Endothelial cell of umbilical vein (primary cell): Measurements from ENCODE around the gene UGGT2. TPM values are rescaled to one million over a fixed set of nuclear protein-coding genes. Genes with fewer than 3 reads are reported as not detected.

Source experiments
- BruUV-seq: library from RNA; stranded (reverse); fragments of 400-500 nt; replicated peaks from 2 replicates; lab custom pipeline; 2021; lab: Mats Ljungman, UMichigan
- CTCF ChIA-PET: fragments of 300-600, 350-600 bp; sonication (Branson Sonifier 250); formaldehyde crosslinking; loops from one replicate; lab custom pipeline; 2021; ENCODE audit warnings: antibody characterized with exemption, inconsistent platforms; lab: Charles Lee
- POLR2A ChIA-PET: fragments of 300-600, 350-600 bp; sonication (Branson Sonifier 250); formaldehyde crosslinking; loops from one replicate; lab custom pipeline; 2021; ENCODE audit warnings: antibody characterized with exemption, inconsistent platforms; lab: Charles Lee
- DNase-seq: peaks from one replicate; pipeline ENCODE4 v3.0.0-alpha.2; 2011; ENCODE audit warnings: low read depth, low spot score
- FAIRE-seq: peaks from 2 replicates; lab custom pipeline; 2011; peaks lifted over from hg19 to GRCh38; lab: Jason Lieb, UNC
- H2AFZ ChIP-seq: 2 replicates; pipeline ENCODE4 v1.6.0; 2012; ENCODE audit warnings: low read depth, low read length, control low read depth, inconsistent platforms
- H3K27ac ChIP-seq: 2 replicates; pipeline ENCODE4 v1.5.1; 2011; ENCODE audit warnings: low read depth, mild to moderate bottlenecking, control low read depth, low read length, moderate library complexity; ENCODE audit not compliant: insufficient read depth
- H3K27me3 ChIP-seq, 2 experiments: 2 replicates each; pipeline versions ENCODE4 v1.6.0 to v1.6.1; 2011; ENCODE audit warnings: low read length in 2 of 2, mixed read lengths in 1 of 2; ENCODE audit not compliant: control insufficient read depth in 2 of 2, insufficient read depth in 2 of 2
- H3K36me3 ChIP-seq, 2 experiments: 2 replicates in 1 of 2; 3 replicates in 1 of 2; pipeline ENCODE4 v1.5.1; 2011; ENCODE audit warnings: low read length in 2 of 2, mild to moderate bottlenecking in 1 of 2, moderate library complexity in 1 of 2; ENCODE audit not compliant: control insufficient read depth in 2 of 2, insufficient read depth in 2 of 2; ENCODE audit errors: extremely low read depth in 1 of 2
- H3K4me1 ChIP-seq: 3 replicates; pipeline ENCODE4 v1.5.1; 2011; ENCODE audit warnings: mild to moderate bottlenecking, low read length; ENCODE audit not compliant: control insufficient read depth, insufficient read depth; ENCODE audit errors: extremely low read depth
- H3K4me2 ChIP-seq: 2 replicates; pipeline ENCODE4 v1.6.1; 2011; ENCODE audit warnings: low read length, control low read depth, mixed read lengths; ENCODE audit not compliant: insufficient read depth
- H3K4me3 ChIP-seq, 3 experiments: fragments of 200-600 bp in 1 of 3; sonication (generic), shearing (Covaris generic) in 1 of 3; replicated peaks in 1 of 3; 2 replicates each; pipeline ENCODE4 v1.5.1; 2011 to 2016; ENCODE audit warnings: control low read depth in 3 of 3, low read length in 3 of 3, mild to moderate bottlenecking in 2 of 3, inconsistent platforms in 1 of 3, low read depth in 1 of 3, moderate library complexity in 1 of 3; ENCODE audit not compliant: insufficient read depth in 1 of 3
- H3K79me2 ChIP-seq: 2 replicates; pipeline ENCODE4 v1.6.0; 2012; ENCODE audit warnings: low read length, inconsistent platforms; ENCODE audit not compliant: control insufficient read depth, insufficient read depth
- H3K9ac ChIP-seq: replicated peaks from 2 replicates; pipeline ENCODE3; 2011; ENCODE audit warnings: low read length, control low read depth; ENCODE audit not compliant: insufficient read depth; ENCODE audit errors: extremely low read depth
- H3K9me1 ChIP-seq: replicated peaks from 3 replicates; pipeline ENCODE4 v1.6.0; 2011; ENCODE audit warnings: mild to moderate bottlenecking, low read length; ENCODE audit not compliant: control insufficient read depth, insufficient read depth; ENCODE audit errors: extremely low read depth
- H3K9me3 ChIP-seq: replicated peaks from 2 replicates; pipeline ENCODE4 v1.5.1; 2012; ENCODE audit warnings: low read length, inconsistent platforms; ENCODE audit not compliant: control insufficient read depth, insufficient read depth
- H4K20me1 ChIP-seq: replicated peaks from 2 replicates; pipeline ENCODE3; 2011; ENCODE audit warnings: mild to moderate bottlenecking, low read length; ENCODE audit not compliant: control insufficient read depth, insufficient read depth; ENCODE audit errors: extremely low read depth
- CTCF ChIP-seq, 2 donors: IDR thresholded peaks; 1 replicate in 1 of 2; 2 replicates in 1 of 2; pipeline ENCODE4 v1.5.1; 2011; ENCODE audit warnings: low read length in 2 of 2, mild to moderate bottlenecking in 2 of 2, moderate library complexity in 2 of 2, control low read depth in 1 of 2, inconsistent platforms in 1 of 2, low read depth in 1 of 2; ENCODE audit not compliant: insufficient read depth in 1 of 2; ENCODE audit errors: extremely low read depth in 1 of 2
- EZH2 ChIP-seq: IDR thresholded peaks from 2 replicates; pipeline ENCODE4 v1.6.1; 2012; ENCODE audit warnings: borderline replicate concordance, low read depth, mild to moderate bottlenecking, moderate library complexity, low read length, inconsistent platforms; ENCODE audit not compliant: severe bottlenecking
- GATA2 ChIP-seq: IDR thresholded peaks from 2 replicates; pipeline ENCODE4 v1.7.0; 2011; ENCODE audit warnings: low read depth, mild to moderate bottlenecking, moderate library complexity, mixed read lengths, low read length; ENCODE audit not compliant: insufficient read length, insufficient read depth
- JUN ChIP-seq: IDR thresholded peaks from 2 replicates; pipeline ENCODE4 v1.6.1; 2011; ENCODE audit warnings: borderline replicate concordance, low read depth; ENCODE audit not compliant: insufficient read length, insufficient read depth
- MAX ChIP-seq: IDR thresholded peaks from 2 replicates; pipeline ENCODE4 v1.6.1; 2011; ENCODE audit not compliant: insufficient read depth, insufficient read length
- POLR2A ChIP-seq: IDR thresholded peaks from 2 replicates; pipeline ENCODE4 v1.6.1; 2012; ENCODE audit warnings: low read depth, mild to moderate bottlenecking, control low read depth, low read length
- POLR2AphosphoS5 ChIP-seq: IDR thresholded peaks from 2 replicates; pipeline ENCODE4 v1.6.1; 2012; ENCODE audit warnings: low read depth, mild to moderate bottlenecking, control low read depth, low read length, moderate library complexity; ENCODE audit not compliant: insufficient read depth
- dilution Hi-C: fragments of 300-500 bp; cut with MboI; formaldehyde crosslinking; loops from one replicate; pipeline ENCODE4 v1.15.0; 2019; ENCODE audit warnings: low sequenced_read_pairs; ENCODE audit not compliant: extremely low pct_ligation_motif_present
- intact Hi-C: fragments of 100-400 bp; cut with micrococcal nuclease; formaldehyde crosslinking; loops from one replicate; pipeline ENCODE4 v1.10.0; 2022
- polyA plus RNA-seq, 4 experiments: library from polyadenylated mRNA; depleted of rRNA in 3 of 4; stranded (reverse) in 3 of 4; unstranded in 1 of 4; fragments of >200 nt; gene quantifications; 2 replicates each; pipeline versions ENCODE4 v1.2.1 to v1.2.3, GENCODE V29; 2011 to 2012; ENCODE audit warnings: missing spikeins in 1 of 4
- total RNA-seq: library from RNA; stranded (reverse); gene quantifications from 2 replicates; pipeline ENCODE4 v1.2.3, GENCODE V29; 2021

UGGT2 gene
- total and polyA plus RNA-seq, 2 donors (not counting 3 experiments of a cell fraction or from before 2014, with no cell fraction given), result 4.6 to 25.1 TPM

- H3K4me1 ChIP-seq, result no peaks in the 10 kb centered on the region
- H3K4me3 ChIP-seq, result no peak overlapping the region
- DNase-seq (no peak), FAIRE-seq (no peak)
- H3K9me3 ChIP-seq, result no peaks in the 10 kb centered on the region
- H3K4me2 ChIP-seq, result no peak overlapping the region
- no peaks in the 10 kb centered on the region for H3K9me1 ChIP-seq
- dilution Hi-C loops (no loop called here), intact Hi-C loops (no loop called here)
- TF ChIP-seq CTCF (IDR thresholded peaks at IDR 0.05; ENCODE audit: extremely low read depth in 1 of 2, insufficient read depth in 1 of 2, low read depth in 1 of 2, low read length in 2 of 2) (no peak), GATA2 (no peak), EZH2 (no peak), POLR2A (no peak), JUN (no peak), POLR2AphosphoS5 (no peak), MAX (no peak)
- no peaks in the 10 kb centered on the region for H3K79me2 ChIP-seq
- no TSS peak for BruUV-seq
- ChIA-PET CTCF (no interaction called here), POLR2A (no interaction called here)
- H3K36me3 ChIP-seq, result no peaks in the 10 kb centered on the region
- H2AFZ ChIP-seq, result no peak overlapping the region
- H3K9ac ChIP-seq, result no peak overlapping the region
- no peak overlapping the region for H3K27ac ChIP-seq
- H4K20me1 ChIP-seq, result no peaks in the 10 kb centered on the region
- H3K27me3 ChIP-seq, result no peaks in the 10 kb centered on the region
Measured at GRCh38 chr13:95918860-95919259, 134.3 kb downstream of the UGGT2 start.
